AG08396 (cell line): Measurements from ENCODE around the gene RFWD3.
A peak's percentile ranks its signal among the peaks of the same experiment; 100 is the strongest.
"Not testable (repeated sequence)": the region's sequence is repeated elsewhere in the genome, so short reads cannot be mapped to it uniquely, and the experiment has no call there.

Experiments used
- DNase-seq: peaks from one replicate; pipeline ENCODE4 v3.0.0; 2012; ENCODE audit warnings: low spot score, mixed read lengths

Gene RFWD3

GRCh38 chr16:74667255-74667700, 601 bp upstream of the RFWD3 start:
- peak; percentile 13 for DNase-seq

GRCh38 chr16:74666010-74666421, 661 bp downstream of the RFWD3 start:
- no peak for DNase-seq

DNA sequence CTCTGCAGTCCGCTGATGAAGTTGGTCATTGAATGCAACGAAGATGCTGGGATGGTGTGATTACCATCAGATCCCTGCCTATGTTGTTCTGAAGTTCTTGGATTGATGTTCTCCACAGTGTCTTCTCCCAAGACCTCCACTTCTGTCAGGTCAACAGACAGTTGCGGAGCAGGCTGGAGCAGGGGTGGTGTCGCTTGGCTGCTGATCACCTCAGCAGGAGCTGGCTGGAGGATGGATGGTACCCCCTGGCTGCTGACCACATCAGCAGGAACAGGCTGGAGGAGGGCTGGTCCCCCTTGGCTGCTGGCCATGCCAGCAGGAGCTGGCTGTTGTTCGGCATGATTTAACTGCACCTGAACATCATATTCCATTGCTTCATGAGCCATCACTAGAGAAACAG, 5.6 kb downstream of the RFWD3 start:
- DNase-seq = no peak

- DNase-seq = no peak
Measured at GRCh38 chr16:74660383-74660782, 6.3 kb downstream of the RFWD3 start.

DNA sequence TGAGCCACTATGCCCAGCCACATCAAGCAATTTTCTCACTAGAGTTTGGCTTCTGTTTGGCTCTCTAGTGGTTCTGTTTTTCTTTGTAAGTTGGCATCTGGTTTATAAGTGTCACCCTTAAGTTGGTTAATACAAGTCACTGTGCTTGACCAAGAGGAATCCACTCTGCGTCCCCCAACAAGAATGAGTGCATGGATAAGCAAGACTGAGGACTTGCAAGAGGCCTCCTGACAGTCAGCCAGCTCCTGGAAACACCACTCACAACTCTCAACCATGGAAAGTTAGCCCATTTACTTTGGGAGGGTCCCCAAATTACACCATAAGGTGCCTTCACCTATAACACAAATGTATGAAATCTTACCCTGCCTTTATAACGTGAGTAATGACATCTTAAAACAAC, 7.6 kb downstream of the RFWD3 start:
- no peak for DNase-seq

DNA sequence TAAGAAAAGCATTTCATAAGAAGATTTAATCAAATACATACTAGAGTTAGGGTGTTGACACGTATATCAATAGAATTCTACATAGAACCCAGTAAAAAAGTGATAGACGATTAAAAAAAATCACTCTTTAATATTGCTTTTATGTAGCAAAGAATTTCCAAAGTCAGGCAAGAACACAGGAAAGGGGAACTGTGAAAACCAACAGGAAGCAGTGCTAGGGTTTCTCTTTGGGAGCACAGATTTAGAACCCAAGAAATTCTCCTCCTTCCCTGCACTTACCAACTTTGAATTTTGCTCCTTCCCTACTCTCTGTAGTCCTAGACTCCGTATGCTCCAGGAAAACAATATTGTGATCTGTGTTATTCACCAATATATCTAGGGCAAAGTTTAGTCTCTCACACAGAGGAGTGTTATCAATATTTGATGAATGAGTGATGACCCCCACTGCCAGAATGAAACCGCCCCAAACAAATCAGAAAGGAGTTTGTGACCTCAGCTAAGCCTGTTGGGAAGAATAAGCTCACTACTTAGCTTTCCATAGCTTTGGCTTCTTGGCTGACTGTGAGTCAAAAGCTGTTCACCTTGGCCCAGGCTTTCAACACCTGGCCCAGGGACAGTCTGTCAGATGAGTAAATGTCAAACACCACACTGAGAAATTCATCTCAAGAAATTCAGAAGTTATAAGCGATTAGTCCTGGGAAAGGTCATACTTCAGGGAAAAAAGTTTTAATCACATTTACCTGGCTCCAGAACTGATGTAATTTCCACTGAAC, 8.6 kb downstream of the RFWD3 start:
- no peak for DNase-seq

GRCh38 chr16:74654536-74655050, 12.1 kb downstream of the RFWD3 start:
- DNase-seq = no peak

GRCh38 chr16:74652883-74653282, 13.8 kb downstream of the RFWD3 start:
- not testable (repeated sequence) for DNase-seq

- DNase-seq = no peak
Measured at GRCh38 chr16:74652249-74652648, 14.4 kb downstream of the RFWD3 start.

- DNase-seq = no peak
Measured at GRCh38 chr16:74651841-74652240, 14.8 kb downstream of the RFWD3 start.

GRCh38 chr16:74650966-74651567, 15.6 kb downstream of the RFWD3 start:
- no peak for DNase-seq

- DNase-seq = no peak
Measured at GRCh38 chr16:74649839-74650504, 16.7 kb downstream of the RFWD3 start.

GRCh38 chr16:74641969-74642368, 24.7 kb downstream of the RFWD3 start:
- no peak for DNase-seq

DNA sequence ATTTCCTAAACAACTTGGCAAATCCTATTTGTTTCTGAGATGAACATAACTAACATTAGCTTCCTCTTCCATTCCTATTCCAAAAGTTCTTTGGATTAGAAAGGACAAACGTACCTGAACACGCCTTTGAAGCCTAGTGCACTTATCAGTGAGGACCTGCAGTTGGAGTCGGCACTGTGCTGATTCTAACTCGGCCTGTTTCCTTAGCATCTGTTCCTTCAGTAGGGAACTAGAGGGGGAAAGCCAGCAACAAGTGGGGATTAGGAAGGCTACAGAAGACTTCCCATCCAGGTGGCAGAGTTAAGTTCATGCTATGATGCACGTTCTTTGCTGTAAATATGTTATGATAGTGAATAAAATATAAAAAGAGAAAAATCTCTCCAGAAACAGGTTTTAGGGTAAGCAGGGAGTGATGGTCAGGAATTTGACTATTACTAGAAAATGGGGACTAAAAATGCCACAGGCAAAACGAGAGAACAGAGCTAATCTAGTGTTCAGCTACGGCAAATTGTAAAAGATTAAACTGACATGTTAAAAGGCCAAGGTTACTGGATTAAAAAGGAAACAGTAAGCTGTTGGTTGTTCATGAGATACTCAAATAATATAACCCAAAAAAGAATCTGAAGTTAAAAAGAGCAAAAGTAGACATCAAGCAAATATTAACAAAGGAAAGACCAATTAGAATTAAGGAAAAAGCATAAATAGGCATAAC, 28.8 kb downstream of the RFWD3 start:
- no peak for DNase-seq

DNA sequence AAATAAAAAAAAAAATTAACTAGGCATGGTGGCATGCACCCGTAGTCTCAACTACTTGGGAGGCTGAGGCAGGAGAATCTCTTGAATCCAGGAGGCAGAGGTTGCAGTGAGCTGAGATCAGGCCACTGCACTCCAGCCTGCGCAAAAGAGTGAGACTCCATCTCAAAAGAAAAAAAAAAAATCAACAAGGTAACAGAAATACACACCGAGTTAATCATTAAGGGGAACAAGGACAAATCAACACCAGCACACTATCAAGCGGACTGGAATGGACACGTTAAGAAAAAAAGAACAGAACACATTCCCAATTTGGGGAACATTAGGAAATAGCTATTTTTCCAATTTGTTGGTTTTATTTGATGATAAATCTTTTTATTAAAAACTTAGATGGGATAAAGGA, 31.4 kb downstream of the RFWD3 start:
- no peak for DNase-seq

DNA sequence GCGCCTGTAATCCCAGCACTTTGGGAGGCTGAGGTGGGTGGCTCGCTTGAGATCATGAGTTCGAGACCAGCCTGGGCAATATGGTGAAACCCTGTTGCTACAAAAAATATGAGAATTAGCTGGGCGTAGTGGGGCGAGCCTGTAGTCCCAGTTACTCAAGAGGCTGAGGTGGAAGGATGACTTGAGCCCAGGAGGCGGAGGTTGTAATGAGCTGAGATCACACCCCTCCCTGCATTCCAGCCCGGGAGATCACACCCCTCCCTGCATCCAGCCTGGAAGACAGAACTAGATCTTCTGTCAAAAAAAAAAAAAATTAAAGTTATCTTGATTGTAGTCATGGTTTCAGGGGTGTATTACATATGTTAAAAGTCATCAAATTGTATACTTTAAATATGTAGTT, 33.0 kb downstream of the RFWD3 start:
- DNase-seq = no peak

GRCh38 chr16:74627506-74628220, 39.0 kb downstream of the RFWD3 start:
- no peak for DNase-seq

DNA sequence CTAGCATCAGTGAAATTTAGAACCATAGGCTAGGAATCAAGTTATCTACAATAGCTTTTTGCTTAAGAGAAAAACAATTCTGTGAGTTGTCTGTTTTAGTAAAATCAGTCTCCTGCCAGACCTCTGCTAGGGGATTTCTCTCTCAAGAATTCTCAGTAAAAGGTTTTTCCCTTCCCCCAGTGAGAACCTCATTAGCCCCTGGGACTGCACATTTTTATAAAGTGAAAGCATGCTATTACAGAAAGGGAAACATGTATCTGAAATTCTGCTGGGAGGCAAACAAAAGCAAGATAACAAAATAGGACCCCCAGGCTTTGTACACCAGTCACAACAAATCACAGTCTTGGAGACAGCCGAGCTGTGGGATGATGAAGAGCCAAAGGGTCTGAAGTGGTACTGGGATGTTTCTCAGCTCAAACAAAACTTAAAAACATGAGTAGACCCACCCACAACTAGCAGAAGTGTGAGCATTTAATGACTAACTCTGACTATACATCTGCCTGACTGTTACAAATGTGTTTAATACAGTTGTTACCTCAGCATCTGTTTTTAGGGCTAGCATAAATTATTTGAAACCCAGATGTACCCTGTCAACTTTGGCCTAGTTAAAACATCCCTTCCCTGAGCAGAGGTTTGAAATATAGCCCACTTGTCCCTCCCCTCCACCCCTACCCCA, 39.8 kb downstream of the RFWD3 start:
- DNase-seq = no peak

- DNase-seq = no peak
Measured at GRCh38 chr16:74625500-74626350, 41.0 kb downstream of the RFWD3 start.

DNA sequence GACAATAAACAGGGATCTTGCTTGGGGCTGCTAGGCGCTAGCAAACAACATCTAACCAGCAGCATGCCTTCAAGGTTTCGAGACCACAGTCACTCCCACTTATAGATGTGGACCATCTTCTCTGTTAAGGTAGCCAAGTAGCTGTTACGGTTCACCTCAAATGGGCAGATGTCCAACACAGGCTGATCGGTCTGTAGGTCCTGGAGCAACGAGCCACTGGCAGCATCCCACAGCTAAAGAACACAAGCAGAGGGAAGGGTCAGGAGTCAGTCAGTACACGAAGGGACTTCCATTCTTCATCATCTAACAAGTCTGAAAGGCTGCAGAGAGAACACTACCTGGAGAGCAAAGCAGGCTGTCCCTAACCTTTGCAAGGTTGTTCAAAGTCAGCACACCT, 42.8 kb downstream of the RFWD3 start:
- DNase-seq = no peak
